ENCODE measurements around the gene BRI3.

Gene BRI3

DNA sequence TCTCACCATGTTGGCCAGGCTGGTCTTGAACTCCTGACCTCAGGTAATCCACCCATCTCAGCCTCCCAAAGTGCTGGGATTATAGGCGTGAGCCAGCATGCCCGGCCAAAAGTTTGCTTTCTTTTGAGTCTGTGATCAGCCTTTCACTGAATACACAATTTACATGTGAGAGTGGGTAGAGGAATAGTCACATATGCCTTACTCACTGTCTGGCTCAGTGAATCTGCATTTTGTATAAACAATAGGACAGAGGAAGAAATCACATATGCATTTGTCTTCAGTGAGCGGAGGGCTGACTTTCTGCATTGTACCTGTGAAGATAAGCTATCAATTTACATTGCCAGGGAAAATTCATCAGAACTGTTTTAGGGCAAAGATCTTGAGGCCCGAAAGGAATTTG lies 27.0 kb upstream of the BRI3 start:
- DNase-seq = no peak

- DNase-seq = no peak
These were observed 26.4 kb upstream of the BRI3 start for GRCh38 chr7:98254951-98255610.

GRCh38 chr7:98256431-98256830 lies 25.1 kb upstream of the BRI3 start:
- no peak for DNase-seq

DNA sequence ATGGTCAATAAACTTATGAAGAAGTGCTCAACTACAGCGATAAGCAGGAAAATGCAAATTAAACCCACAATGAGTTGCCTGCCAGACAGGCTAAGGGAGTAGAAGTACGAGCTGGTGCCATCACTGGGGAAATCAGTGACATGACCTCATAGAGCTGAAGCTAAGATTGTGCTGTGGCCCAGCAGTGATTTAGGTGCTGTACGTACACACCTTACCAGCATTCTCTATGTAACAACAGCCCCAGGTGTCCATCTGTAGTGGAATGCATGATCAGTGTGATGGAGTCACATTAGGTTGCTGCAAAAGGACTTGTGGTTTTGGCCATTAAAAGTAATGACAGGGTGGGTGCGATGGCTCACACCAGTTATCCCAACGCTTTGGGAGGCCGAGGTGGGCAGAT lies 23.8 kb upstream of the BRI3 start:
- no peak for DNase-seq

GRCh38 chr7:98265841-98266271 lies 15.6 kb upstream of the BRI3 start:
- no peak for DNase-seq

GRCh38 chr7:98266840-98267239 lies 14.6 kb upstream of the BRI3 start:
- no peak for DNase-seq

DNA sequence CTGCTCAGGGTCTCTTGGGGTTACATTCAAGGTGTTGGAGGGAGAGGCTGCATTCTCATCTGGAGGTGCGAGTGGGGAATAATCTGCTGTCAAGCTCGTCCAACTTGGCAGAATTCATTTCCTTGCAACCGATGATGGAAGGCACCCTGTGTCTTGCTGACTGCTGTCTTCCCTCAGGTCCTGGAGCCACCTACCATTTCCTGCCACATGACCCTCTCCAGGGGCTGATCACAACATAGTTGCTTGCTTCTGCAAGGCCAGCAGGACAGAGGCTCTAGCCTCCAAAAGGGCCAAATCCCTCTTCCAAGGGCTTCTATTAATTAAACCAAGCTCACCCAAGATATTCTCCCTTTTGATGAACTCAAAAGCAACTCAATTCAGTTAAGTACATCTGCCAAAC lies 14.2 kb upstream of the BRI3 start:
- no peak for DNase-seq

GRCh38 chr7:98276241-98276761 lies 5.2 kb upstream of the BRI3 start:
- no peak for DNase-seq

DNA sequence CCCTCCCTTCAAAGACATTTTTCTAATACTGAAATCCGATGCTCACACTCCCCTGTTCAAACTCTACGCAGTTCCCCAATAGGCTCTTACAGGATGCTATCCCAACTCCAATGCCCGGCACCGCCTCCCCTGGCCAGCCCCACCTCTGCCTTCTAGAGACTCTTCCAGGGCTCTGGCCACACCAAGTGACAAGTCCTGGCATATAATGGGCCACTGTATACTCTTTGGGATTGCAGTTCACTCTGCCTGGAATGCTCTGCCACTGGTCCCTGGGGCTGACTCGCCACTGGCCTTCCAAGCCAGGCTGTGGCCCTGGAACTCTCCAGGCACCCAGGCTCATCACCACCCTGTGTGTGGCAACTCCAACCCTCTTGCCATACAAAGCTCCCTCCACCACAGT lies 3.1 kb upstream of the BRI3 start:
- DNase-seq = no peak

GRCh38 chr7:98278936-98279335 lies 2.5 kb upstream of the BRI3 start:
- DNase-seq = no peak

GRCh38 chr7:98280296-98280695 lies 1.2 kb upstream of the BRI3 start:
- DNase-seq = no peak

GRCh38 chr7:98281757-98282606 lies 496 bp downstream of the BRI3 start:
- no peak for DNase-seq

GRCh38 chr7:98282703-98283102 lies 1.2 kb downstream of the BRI3 start:
- no peak for DNase-seq

DNA sequence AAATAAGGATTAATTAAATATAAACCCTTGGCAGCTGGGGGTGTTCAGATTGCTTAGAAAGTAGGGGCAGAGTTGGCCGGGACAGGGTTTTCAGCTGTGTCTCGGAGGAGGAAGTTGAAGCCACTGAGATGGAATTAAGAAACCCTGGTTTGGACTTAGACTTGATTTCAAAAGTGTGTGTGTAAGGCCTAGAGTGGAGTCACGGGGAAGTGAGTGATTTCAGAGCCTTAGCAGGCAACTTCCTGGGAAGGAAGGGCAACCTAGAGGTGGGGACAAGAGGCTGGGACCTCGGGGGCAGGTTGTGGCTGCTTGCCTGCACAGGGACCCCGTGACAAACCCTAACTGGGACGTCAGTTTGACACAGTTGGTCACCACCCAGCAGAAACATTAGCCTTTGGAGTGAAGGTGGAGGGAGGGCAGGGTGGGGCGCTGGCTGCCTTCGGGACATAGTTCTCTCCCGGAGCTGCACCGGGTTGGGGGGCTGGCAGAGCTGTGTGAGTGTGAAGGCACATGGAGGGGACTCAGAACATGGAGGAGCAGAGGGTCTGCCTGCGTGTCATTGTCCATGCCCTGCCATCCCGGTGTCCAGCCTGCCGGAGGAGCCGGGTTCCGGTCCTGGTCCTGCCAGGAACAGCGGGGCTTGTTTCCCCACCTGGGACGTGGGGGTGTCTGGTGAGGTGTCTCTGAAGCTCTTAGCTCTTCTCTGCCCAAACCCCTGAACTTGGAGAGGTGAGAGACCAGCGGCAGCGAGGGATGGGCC lies 1.8 kb downstream of the BRI3 start:
- no peak for DNase-seq

- DNase-seq = no peak
These were observed 2.4 kb downstream of the BRI3 start for GRCh38 chr7:98283887-98284222.

GRCh38 chr7:98284335-98285036 lies 3.0 kb downstream of the BRI3 start:
- DNase-seq = no peak

DNA sequence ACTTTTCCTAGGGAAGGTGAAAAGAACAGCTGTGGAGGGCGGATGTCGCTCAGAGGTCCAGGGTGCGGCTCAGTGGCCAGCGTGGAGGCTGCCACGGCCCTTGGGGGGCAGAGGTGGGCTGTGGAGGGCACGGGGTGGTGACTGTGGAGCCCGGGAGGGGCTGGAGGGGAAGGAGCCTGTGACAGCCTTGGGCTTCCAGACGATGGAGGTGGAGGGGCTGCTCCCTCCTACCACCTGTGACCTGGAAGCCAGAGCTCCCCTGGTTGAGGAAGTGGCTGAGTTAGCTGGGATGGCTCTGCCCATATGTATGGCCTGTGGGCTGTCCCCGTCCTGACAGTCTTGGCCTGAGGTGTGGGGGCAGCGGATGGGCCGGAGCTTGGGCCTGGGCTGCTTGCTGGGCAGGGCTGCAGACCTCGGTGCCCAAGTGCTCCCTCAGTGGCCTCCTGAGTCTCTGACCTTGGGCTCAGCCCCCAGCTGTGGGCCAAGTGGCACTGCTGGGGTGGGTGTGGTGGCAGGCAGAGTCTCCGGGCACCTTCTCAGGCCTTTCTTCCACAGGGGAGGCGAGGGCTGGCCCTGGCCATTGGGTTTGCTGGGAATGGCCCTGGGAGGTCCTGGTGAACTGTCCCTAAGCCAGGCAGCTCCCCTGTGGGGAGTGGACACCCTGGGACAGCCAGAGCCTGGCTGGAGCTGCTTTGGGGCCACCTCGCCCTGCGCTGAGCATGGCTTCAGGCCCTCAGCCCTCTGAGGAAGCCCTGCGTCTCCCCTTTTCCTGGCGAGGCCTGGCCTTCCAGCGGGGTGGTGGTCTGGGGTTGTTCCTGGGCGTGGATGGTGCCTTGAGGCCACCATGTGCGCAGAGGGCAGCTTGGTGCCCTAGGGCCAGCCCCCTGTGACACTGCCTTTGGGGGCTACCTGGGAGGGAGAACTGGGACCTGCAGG lies 3.9 kb downstream of the BRI3 start:
- DNase-seq = no peak

GRCh38 chr7:98286093-98286539 lies 4.6 kb downstream of the BRI3 start:
- DNase-seq = no peak

DNA sequence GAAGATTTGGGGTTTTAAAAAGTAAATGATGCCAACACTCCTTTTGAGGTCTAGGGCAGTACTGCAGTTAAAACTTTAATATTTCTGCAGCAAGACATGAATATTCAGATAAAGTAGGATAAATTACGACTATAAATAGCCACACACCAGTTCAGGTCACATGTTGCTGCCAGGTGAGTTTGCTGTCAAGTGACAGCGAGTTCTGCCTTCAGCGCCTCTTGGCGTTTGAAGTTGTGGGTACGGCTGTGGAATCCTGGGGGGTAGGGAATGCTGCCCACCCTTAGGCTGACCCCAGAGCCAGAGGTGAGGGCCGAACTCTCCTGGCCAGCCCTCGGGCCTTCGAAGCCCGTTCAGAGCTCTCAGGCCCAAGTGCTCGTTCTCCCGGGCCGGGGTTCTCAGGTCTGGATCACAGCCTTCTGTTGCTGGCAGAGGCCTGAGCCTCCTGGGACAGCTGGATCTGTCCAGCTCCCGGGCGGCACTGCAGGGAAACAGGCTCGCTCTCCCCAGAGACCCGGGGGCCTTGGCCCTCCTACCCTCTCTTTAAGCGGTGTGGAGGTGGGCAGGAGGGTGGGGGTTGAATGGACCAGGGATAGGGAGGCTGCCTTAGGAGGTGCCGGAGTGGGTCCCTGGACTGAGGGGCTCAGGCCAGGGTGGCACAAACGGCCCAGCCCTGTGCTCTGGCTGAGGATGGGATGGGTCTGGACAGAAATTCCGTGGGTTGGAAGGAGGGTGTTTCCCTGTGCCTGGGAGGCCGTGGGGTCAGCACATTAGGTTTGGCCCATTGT lies 5.4 kb downstream of the BRI3 start:
- no peak for DNase-seq

DNA sequence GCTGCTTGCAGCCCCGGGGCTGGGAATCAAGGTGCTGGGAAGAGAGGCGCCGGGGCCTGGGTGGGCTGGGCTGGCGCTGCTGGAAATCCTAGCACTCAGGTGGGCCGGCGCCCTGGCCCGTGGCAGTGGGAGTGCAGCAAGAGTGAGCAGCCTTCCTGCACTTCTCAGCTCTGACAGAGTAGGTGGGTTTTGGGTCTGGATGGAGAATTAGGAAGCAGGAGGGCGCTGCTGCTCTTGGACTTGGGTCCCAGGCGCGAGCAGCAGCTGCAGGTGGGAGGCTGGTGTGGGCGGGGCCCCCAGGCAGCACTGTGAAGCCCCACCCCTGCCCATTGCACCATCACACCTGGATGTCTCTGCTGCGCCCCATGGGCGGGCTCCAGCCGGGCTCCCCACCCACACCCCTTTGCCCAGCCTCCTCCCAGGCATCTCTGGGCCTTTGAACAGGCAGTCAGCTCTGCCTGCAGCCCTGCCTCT lies 6.0 kb downstream of the BRI3 start:
- no peak for DNase-seq

All from NCI-H2029 treated with DMSO at 0.1 percent for 48 hours (cell line).